DMS 273 (cell line): ENCODE results near the gene RGS10.

Experiments
- DNase-seq: peaks from one replicate; lab custom pipeline; 2025; ENCODE audit not compliant: unreplicated experiment; lab: John Stamatoyannopoulos, UW

The RGS10 gene

DNA sequence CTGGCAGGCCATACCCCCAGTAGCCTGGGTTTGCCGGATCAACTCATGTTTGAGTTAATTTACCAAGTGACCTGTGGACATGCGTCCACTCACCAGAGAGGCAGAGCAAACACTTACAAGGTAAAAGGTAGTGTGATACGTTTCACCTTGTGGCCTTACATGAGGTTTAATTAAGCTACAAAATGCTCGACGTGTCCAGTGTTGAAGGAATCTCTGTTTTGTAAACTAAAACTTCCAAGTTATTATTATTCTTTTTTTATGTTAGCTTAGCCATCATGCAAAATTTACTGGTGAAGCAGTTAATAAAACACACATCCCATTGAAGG, 42.9 kb downstream of the RGS10 start:
- DNase-seq, result no peak

DNA sequence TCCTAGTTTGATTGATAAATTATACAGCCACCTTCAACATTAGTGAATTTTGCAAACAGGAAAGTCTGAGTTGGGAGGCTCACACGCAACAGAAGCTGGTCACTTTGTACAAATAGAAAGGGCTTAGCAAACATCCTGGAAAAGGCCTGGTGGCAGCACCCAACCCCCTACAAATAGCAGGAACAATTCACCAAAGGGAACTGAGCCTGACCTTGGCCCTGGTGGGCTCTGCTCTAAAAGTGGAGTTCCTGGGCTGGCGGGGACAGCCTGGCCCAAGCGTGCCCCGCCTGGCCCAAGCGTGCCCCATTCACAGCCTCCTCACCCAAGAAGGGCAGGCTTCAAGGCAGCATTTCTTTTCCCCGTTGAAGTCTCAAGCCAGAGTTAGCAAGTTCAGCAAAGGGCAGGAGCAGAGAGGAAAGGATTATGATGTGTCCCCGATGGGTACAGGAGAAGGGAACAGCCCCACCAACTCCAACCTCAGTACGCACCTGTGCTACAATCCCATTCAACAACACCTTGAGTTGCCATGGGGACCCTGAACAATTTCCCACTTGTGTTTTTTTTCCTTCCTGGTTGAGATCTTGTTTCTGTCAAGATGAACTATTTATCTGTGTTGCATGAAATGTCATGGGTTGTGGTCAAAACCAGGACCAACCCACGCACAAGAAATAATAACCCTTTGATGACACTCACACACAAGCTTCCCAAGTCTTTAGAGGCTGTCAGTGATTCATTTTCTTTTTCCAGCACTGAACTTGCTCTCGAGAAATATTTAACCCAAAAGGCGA, 43.4 kb downstream of the RGS10 start:
- DNase-seq, result no peak

- DNase-seq, result no peak
Observed at GRCh38 chr10:119497243-119497642, 45.3 kb downstream of the RGS10 start.

DNA sequence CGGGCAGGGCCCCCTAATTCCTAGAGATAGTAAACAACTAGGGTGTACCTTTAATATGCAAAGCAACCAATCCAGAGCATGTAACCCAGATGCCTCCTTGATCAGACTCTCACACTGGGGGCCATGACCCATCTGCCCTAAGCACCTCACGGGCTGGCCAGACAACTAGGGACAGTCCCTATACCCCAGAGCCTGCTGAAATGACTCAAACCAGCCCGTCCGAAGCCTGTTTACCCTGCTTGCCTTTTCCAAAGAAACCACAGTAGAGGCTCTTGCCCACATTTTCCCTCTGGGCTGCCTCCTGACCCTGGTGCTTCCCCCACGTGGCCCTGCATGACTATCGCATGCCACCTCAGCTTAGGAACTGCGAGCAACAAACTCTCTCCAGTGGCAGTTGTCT, 46.2 kb downstream of the RGS10 start:
- no peak for DNase-seq

DNA sequence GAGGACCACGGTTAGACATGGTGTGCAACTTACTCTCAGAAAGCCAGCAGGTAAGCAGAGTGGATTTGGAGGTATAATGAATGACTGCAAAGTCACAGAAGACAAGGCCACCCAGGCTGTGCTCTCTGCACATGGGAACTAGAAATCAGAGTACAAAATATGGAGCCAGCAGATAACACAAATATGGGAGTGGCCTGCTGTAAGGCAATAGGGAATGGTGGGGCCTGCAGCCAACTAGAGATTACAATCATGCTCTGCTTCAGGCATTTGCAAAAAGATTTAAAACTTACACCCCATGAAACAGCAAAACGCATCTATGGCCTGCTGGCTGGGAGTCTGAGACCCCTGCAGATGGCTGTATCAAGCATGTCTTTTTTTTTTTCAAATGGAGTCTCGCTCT, 47.0 kb downstream of the RGS10 start:
- DNase-seq, result no peak

DNA sequence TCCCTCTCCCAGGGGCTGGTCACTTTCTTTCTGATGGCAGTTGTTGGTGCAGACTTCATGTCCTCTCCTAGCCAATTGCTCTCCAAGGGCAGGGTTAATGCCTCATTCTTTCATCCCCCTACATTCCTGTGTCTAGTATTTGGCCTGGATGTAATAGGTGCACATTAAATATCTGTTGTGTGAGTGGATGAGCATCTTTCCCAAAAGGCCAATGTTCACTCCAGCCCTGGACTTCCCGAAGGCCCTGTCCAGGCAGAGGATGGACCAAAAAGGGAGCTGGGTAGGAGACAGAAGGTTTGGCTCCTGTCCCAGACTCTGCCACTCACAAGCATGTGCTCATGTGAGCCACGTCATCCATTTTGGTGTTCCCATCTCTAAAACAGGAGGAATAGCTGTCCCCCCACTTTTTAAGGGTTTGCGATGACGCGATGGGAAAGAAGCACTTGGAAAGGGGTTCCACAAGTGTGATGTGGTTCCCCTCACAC, 47.5 kb downstream of the RGS10 start:
- DNase-seq, result peak; percentile 24

- DNase-seq, result no peak
Observed at GRCh38 chr10:119494236-119495020, 48.1 kb downstream of the RGS10 start.

DNA sequence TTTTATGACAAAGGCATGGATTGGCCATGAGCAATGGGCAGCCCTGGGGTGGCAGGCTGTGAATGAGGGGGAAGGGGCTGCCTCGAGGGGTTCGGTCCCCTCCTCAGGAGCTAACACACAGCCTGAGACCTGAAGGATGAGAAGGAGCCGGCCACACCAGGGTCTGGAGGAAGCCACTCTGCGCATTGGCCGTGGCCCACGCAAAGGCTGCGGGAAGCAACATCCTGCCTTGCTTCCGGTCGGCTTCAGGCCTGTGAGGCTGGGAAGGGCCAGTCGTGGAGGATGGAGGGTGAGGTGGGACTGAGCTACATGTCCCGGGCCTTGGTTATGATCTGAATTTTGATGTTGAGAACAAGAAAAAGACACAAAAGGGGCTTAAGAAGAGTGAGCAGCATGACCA, 49.4 kb downstream of the RGS10 start:
- no peak for DNase-seq

DNA sequence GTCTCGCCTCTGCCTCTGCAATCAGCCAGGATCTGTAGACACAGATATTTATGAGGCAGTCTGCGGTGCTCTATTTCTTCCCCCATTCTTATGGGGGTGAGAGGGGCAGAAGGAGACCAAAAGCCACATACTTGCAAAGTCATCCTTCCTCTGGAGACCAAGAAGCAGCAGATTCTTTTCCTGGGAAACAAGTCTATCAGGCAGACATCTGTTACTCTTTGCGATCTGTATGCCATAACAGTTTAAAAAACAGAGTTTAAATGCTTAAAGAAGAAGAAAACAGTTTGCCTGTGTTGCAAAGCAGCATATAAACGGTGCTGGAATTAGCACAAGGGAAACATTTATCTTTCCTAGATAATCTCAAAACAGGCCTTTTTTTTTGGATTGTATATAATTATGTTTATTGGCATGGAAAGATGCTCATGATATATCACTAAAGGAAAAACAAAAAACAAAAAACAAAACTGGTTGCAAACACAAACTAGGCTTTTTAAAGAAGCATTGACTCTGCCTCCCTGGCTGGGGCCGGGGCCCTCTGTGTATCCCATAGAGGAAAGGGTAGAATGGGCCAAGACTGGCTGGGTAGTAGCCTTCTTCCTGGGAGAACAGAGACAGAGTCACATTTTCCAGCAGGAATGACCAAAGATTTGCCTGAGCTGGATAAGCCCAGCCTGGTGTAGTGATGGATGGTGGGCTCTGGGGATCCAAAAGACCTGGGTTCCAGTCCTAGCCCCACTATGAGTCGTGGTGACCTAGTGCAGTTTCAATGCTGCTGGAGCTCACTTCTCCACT, 50.4 kb downstream of the RGS10 start:
- no peak for DNase-seq

DNA sequence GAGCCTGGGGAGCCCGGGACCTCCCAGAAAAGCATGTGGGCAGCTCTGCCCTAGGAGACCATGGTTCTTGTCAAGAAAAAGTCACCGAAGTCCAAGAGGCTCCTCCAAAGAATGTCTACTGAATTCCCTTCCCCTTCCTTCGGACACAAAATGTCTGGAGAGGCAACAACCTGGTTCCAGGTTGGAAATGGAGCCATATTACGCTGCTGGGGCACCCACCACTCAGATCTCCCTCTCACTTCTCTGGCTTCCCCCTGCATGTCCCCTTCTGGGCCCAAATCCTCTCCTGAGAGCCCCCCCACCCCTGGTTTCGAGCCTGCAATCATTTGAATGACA, 52.6 kb downstream of the RGS10 start:
- no peak for DNase-seq

DNA sequence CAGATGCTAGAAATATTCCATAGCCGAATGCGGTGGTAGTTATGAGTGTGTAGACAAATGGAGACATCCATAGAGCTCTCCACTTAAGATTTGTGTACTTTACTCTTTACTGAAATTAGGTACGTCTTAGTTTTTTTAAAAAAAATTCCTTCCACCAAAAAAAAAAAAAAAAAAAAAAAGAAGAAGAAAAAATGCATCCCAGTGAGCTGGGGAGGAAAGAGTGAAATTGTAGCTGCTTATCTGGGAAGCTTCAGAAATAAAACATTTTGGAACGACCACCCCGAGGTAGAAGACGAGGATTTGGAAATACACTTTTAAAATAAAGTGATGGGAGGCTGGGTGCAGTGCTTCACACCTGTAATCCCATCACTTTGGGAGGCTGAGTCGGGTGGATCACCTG, 53.8 kb downstream of the RGS10 start:
- no peak for DNase-seq

DNA sequence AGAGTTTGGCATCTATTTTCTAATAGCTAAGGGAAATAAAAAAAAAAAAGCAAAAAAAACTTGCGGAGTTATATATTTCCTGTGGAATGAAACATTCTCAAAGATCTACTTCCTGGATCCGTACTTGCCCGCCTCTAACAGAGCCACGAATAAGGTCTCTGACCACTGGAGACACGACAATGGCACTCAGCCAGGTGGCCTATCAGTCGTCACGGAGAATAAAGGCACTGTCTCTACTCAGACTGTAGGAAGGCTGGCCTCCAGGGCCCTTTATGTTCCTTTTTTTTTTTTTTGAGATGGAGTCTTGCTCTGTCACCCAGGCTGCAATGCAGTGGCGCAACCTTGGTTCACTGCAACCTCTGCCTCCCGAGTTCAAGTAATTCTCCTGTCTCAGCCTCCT, 58.7 kb downstream of the RGS10 start:
- no peak for DNase-seq

GRCh38 chr10:119483001-119483400, 59.5 kb downstream of the RGS10 start:
- DNase-seq, result no peak

GRCh38 chr10:119481781-119482426, 60.6 kb downstream of the RGS10 start:
- DNase-seq, result no peak

DNA sequence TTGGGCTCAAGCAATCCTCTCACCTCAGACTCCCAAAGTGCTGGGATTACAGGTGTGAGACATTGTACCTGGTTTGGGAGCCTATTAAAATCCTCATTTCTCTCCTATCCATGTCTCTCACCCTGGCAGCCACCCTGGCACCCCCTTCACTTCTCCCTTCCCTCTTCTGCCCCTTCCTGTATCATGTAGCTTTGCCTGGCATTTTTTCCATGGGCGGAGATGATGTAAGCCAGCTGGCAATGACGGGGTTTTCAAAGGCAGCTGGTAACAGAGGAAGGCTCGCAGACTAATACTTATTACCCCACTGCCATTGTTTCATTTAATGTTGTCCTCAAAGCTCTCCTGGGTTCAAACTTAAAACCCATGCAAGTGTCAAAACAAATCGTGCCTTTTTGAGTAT, 61.9 kb downstream of the RGS10 start:
- DNase-seq, result peak; percentile 38

- no peak for DNase-seq
Observed at GRCh38 chr10:119479532-119479931, 63.0 kb downstream of the RGS10 start.

DNA sequence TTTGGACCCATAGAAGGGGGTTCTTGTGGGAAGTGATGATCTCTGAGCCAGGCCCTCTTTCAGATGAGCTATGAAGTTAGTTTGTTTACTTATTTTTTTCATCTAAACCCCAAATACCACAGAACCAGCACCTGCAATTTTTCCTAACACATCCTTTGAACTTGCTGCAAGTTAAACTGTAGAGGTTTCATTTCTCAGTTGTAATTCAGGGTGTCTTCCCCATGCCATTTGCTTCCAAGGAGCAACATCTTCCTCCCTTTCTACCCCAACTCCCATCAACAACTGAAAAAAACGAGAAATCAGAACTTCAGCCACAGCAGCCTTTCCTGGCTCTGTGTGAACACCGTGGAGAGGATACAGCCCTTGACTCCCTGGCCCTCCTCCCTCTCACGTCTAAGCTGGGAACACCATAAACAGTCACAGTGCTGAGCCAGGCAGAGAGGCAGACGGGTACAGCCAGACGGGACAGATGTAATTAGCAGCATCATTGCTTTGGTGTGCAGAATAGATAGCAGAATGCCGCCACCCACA, 63.6 kb downstream of the RGS10 start:
- peak; percentile 44 for DNase-seq

GRCh38 chr10:119478111-119478802, 64.3 kb downstream of the RGS10 start:
- DNase-seq, result no peak

GRCh38 chr10:119477444-119477843, 65.1 kb downstream of the RGS10 start:
- DNase-seq, result no peak

GRCh38 chr10:119474606-119475005, 67.9 kb downstream of the RGS10 start:
- no peak for DNase-seq
